K562 (cell line): ENCODE measurements around the gene KMT2C. TPM values are rescaled to one million over a fixed set of nuclear protein-coding genes. Genes with fewer than 3 reads are reported as not detected.

ENCODE experiments used
- ZNF318 ChIP-seq, 2 experiments: fragments of 450-650 bp; IDR thresholded peaks; 2 replicates each; pipeline ENCODE4 v1.6.1; 2016; ENCODE audit warnings: mild to moderate bottlenecking in 2 of 2, borderline replicate concordance in 1 of 2, low read depth in 1 of 2, moderate library complexity in 1 of 2
- polyA plus RNA-seq, 8 experiments: library from polyadenylated mRNA; depleted of rRNA in 4 of 8; stranded (reverse) in 5 of 8; unstranded in 3 of 8; fragments of >200 nt; fragmentation: Nextera tagmentation in 2 of 8; fragmentation: Illumina TruSeq in 1 of 8; extraction: Ambion mirVana in 2 of 8; extraction: Trizol in 1 of 8; gene quantifications; 2 replicates each; pipeline versions ENCODE4 v1.2.1 to v1.2.3, GENCODE V29; 2011 to 2014; ENCODE audit warnings: inconsistent platforms in 1 of 8, missing spikeins in 1 of 8
- total RNA-seq, 7 experiments: library from RNA; depleted of rRNA in 6 of 7; stranded (reverse); fragments of >200 nt in 6 of 7; fragmentation: Illumina TruSeq in 2 of 7; extraction: Trizol in 2 of 7; gene quantifications; 2 replicates each; pipeline versions ENCODE4 v1.2.1 to v1.2.3, GENCODE V29; 2011 to 2021; ENCODE audit warnings: low replicate concordance in 1 of 7

KMT2C gene
- total and polyA plus RNA-seq, 9 of the 15 experiments (the other 6 are each of a cell fraction or from before 2014, with no cell fraction given), result 4.9 to 67.8 (median 27.1) TPM

GRCh38 chr7:152366662-152367061 is 69.1 kb downstream of the KMT2C start (continued):
- no peak for TF ChIP-seq ZNF318 (IDR thresholded peaks at IDR 0.05; ENCODE audit: borderline replicate concordance in 1 of 2, low read depth in 1 of 2)
